Bronchial epithelial cell (primary cell): Measurements from ENCODE around the gene MARCHF11. TPM values are rescaled to one million over a fixed set of nuclear protein-coding genes. Genes with fewer than 3 reads are reported as not detected.

Experiments used
- DNase-seq: peaks from one replicate; pipeline ENCODE4 v3.0.0-alpha.2; 2010; ENCODE audit warnings: low read depth
- FAIRE-seq: peaks from 2 replicates; lab custom pipeline; 2011; peaks lifted over from hg19 to GRCh38; lab: Jason Lieb, UNC
- H3K27me3 ChIP-seq: 2 replicates; pipeline ENCODE4 v1.5.1; 2011; ENCODE audit warnings: low read length; ENCODE audit not compliant: control insufficient read depth, insufficient read depth
- H3K36me3 ChIP-seq: 2 replicates; pipeline ENCODE4 v1.5.1; 2011; ENCODE audit warnings: low read length; ENCODE audit not compliant: control insufficient read depth, insufficient read depth
- H3K4me3 ChIP-seq: 2 replicates; pipeline ENCODE4 v1.5.1; 2011; ENCODE audit warnings: mild to moderate bottlenecking, low read depth, low read length, control low read depth
- total RNA-seq: library from RNA; depleted of rRNA; stranded (reverse); fragments of >200 nt; gene quantifications from 2 replicates; pipeline ENCODE4 v1.2.1, GENCODE V29; 2014
- TF ChIP-seq, protein P1 (sequence below): IDR thresholded peaks from 2 replicates; pipeline ENCODE4 v1.5.1; 2011; ENCODE audit warnings: mild to moderate bottlenecking, moderate library complexity, low read length, control low read depth, inconsistent platforms; ENCODE audit not compliant: insufficient read depth, severe bottlenecking

The MARCHF11 gene
- total RNA-seq, 1 donor from 2014 or later: not detected

DNA sequence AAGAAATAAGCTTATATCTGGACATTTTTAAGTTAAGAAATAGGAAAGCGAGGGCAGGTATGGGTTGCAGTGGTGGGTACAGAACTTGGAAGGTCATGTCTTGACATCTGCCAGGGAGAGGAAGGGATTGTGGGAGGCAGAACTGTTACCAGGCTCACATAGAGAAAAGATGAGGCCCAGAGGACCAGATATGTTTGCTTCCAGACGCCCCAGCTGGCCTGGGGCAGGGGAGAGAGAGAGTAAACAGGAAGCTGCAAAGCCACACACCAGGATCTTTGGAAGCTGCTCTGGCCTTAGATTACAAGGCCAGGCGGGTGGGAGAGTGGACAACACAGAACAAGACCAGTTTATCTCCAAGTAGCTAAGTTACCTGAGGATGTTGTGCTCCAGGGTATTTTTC, 71.2 kb downstream of the MARCHF11 start:
- no peaks in the 10 kb centered on the region for H3K27me3 ChIP-seq
- no peak for DNase-seq

DNA sequence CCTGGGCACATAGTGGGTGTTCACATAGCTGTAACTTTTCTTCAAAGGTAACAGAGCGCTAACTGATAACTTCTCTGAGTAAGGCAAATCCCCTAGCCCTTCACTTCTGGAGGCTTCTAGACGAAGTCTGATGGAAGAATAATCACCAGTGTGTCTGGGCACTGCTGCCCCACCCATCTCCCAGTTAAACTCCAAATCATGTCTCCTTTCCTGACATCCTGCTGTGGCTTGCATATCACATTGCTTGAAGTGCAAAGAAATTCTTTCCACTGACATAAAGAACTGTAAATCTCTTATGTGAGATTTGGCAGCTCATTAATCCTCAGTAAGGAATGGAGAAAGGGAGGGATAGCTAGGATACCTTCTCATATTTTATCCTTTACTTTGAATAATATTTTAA, 74.6 kb downstream of the MARCHF11 start:
- FAIRE-seq (no peak), DNase-seq (no peak)
- Histone ChIP-seq H3K27me3 (no peaks in the 10 kb centered on the region), H3K4me3 (no peak overlapping the region), H3K36me3 (no peaks in the 10 kb centered on the region)
- TF ChIP-seq, protein P1, sequence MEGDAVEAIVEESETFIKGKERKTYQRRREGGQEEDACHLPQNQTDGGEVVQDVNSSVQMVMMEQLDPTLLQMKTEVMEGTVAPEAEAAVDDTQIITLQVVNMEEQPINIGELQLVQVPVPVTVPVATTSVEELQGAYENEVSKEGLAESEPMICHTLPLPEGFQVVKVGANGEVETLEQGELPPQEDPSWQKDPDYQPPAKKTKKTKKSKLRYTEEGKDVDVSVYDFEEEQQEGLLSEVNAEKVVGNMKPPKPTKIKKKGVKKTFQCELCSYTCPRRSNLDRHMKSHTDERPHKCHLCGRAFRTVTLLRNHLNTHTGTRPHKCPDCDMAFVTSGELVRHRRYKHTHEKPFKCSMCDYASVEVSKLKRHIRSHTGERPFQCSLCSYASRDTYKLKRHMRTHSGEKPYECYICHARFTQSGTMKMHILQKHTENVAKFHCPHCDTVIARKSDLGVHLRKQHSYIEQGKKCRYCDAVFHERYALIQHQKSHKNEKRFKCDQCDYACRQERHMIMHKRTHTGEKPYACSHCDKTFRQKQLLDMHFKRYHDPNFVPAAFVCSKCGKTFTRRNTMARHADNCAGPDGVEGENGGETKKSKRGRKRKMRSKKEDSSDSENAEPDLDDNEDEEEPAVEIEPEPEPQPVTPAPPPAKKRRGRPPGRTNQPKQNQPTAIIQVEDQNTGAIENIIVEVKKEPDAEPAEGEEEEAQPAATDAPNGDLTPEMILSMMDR: no peak

More for the DNA sequence above, 71.2 kb downstream of the MARCHF11 start:
- TF ChIP-seq, protein P1: no peak
- no peaks in the 10 kb centered on the region for H3K36me3 ChIP-seq
- H3K4me3 ChIP-seq: no peak overlapping the region
- FAIRE-seq: no peak

DNA sequence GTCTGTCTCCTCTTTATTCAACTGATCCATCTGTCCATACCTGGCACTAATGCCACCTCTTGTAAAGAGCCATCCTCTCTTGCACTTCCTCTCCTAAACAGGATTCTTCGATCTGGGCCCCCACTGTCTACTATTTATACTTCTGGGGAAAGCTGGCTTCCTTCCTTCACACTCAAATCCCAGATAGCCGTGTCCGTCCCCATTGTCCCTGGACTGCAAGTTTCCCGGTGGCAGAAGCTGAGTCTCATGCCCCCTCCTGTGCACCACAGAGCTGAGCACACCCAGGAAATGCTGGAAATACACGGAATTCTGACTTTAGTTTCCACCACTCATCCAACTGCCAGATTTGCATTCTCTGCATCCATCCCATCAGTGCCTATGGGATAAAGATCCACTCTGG, 84.0 kb downstream of the MARCHF11 start:
- TF ChIP-seq, protein P1: no peak
- no peak for DNase-seq
- no peaks in the 10 kb centered on the region for H3K27me3 ChIP-seq
- no peaks in the 10 kb centered on the region for H3K36me3 ChIP-seq
- no peak for FAIRE-seq
- H3K4me3 ChIP-seq: no peak overlapping the region

DNA sequence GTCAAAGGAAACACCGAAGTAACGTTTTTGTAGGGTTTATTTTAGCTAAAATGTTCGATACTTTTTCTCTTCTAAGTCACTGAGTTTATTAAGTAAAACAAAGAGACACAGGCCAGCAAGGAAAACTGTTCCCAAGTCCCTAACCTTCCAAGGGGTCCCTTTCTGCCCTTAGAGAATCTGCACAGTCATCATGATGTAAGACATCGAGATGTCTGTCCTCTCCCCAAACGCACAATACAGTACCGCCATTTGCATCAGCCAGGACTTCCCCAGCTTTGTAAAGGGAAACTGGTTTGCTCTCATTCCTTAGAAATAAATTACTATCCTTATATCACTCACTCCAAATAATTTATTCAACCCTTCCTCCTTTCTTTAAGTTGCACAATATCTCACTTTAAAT, 89.3 kb downstream of the MARCHF11 start:
- no peak for DNase-seq
- no peak for FAIRE-seq
- TF ChIP-seq, protein P1: no peak
- Histone ChIP-seq H3K4me3 (no peak overlapping the region), H3K27me3 (no peaks in the 10 kb centered on the region), H3K36me3 (no peaks in the 10 kb centered on the region)

DNA sequence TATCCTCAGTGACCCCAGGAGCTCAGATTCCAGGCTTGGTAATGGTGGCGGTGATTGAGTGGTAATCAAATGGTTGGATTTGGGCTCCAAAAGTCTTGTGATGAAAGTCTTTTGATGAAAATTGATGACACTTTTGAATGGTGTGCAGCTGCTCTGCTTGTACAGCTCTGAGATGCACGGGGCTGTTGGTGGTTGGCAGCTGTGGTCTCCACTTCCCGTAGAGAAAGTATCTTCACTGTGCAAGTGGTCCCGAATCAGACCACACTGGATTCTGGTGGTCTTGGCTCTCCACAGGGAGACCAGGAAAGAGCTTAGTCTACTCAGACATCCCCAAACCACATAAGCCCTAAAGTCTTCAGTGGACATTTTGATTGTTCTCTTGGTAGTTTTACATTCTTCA, 96.6 kb downstream of the MARCHF11 start:
- Histone ChIP-seq H3K27me3 (no peaks in the 10 kb centered on the region), H3K36me3 (no peaks in the 10 kb centered on the region), H3K4me3 (no peak overlapping the region)
- DNase-seq (no peak), FAIRE-seq (no peak)
- TF ChIP-seq, protein P1: no peak

DNA sequence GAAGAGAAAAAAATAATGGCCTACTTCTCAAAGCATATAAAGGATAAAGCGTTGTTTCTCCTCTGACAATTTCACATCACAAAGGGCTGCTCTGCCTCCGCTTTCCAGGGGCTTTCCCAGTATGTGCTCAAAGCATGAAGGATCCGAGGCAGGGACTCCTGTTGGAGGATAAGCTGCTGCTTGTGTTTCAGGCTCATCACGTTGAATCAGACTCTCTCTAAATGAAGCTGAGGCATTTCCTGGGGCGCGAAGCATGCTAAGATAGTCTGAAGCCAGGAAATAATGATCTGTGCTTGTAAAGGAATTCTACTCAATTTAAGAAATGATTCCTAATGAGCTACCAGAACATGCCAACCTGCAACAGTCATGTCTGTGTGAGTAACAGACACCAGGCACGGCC, 97.5 kb downstream of the MARCHF11 start:
- FAIRE-seq: no peak
- DNase-seq: no peak
- Histone ChIP-seq H3K36me3 (no peaks in the 10 kb centered on the region), H3K27me3 (no peaks in the 10 kb centered on the region), H3K4me3 (no peak overlapping the region)
- TF ChIP-seq, protein P1: no peak
